A673 (cell line): ENCODE measurements around the gene INSR. TPM values are rescaled to one million over a fixed set of nuclear protein-coding genes. Genes with fewer than 3 reads are reported as not detected.

Experiments
- BruUV-seq: library from RNA; stranded (reverse); fragments of 400-500 nt; replicated peaks from 2 replicates; lab custom pipeline; 2021; lab: Mats Ljungman, UMichigan
- CTCF ChIA-PET: fragments of 300-600 bp; sonication (Branson Sonifier 250); formaldehyde crosslinking; loops from one replicate; lab custom pipeline; 2022; ENCODE audit warnings: antibody characterized with exemption; lab: Charles Lee
- POLR2A ChIA-PET: fragments of 300-600 bp; sonication (Branson Sonifier 250); formaldehyde crosslinking; loops from one replicate; lab custom pipeline; 2022; ENCODE audit warnings: antibody characterized with exemption; ENCODE audit not compliant: low non-redundant PET; lab: Charles Lee
- DNase-seq: peaks from one replicate; pipeline ENCODE4 v3.0.0-alpha.2; 2015; ENCODE audit warnings: low spot score
- H3K27ac ChIP-seq: fragments of 200-600 bp; sonication (generic); 2 replicates; pipeline ENCODE4 v1.5.1; 2016; ENCODE audit warnings: mixed run types, low read depth, mild to moderate bottlenecking, mixed read lengths, antibody characterized with exemption, low read length; ENCODE audit not compliant: poor library complexity, severe bottlenecking
- H3K27me3 ChIP-seq: fragments of 200-600 bp; sonication (generic); replicated peaks from 2 replicates; pipeline ENCODE4 v1.6.1; 2017; ENCODE audit warnings: mixed run types, low read depth, mild to moderate bottlenecking, mixed read lengths, antibody characterized with exemption, low read length; ENCODE audit not compliant: insufficient read depth, poor library complexity
- H3K36me3 ChIP-seq: fragments of 200-600 bp; sonication (generic); 2 replicates; pipeline ENCODE4 v1.6.1; 2016; ENCODE audit warnings: mixed run types, mild to moderate bottlenecking, mixed read lengths, antibody characterized with exemption, low read length; ENCODE audit not compliant: insufficient read depth, poor library complexity, severe bottlenecking
- H3K4me1 ChIP-seq: fragments of 200-600 bp; sonication (generic); 2 replicates; pipeline ENCODE4 v1.6.1; 2017; ENCODE audit warnings: mixed run types, mild to moderate bottlenecking, mixed read lengths, antibody characterized with exemption, low read length; ENCODE audit not compliant: insufficient read depth, poor library complexity, severe bottlenecking
- H3K4me3 ChIP-seq: fragments of 200-600 bp; sonication (generic); 2 replicates; pipeline ENCODE4 v1.5.1; 2016; ENCODE audit warnings: low read depth, mixed run types, mild to moderate bottlenecking, mixed read lengths, low read length; ENCODE audit not compliant: poor library complexity, severe bottlenecking
- H3K9me3 ChIP-seq: fragments of 200-600 bp; sonication (generic); 2 replicates; pipeline ENCODE4 v1.6.1; 2016; ENCODE audit warnings: mixed run types, low read depth, mild to moderate bottlenecking, mixed read lengths, antibody characterized with exemption, low read length; ENCODE audit not compliant: poor library complexity, severe bottlenecking
- CTCF ChIP-seq: fragments of 300-800, 200-600 bp; sonication (generic); conservative IDR thresholded peaks from 2 replicates; pipeline ENCODE4 v1.5.1; 2017; ENCODE audit warnings: low read depth, mild to moderate bottlenecking, antibody characterized with exemption, low read length, moderate library complexity, mixed read lengths
- EZH2 ChIP-seq: fragments of 200-600 bp; sonication (generic); IDR thresholded peaks from 2 replicates; pipeline ENCODE4 v1.6.1; 2017; ENCODE audit warnings: borderline replicate concordance, low read depth, mild to moderate bottlenecking, mixed read lengths, antibody characterized with exemption, low read length; ENCODE audit not compliant: poor library complexity, severe bottlenecking
- intact Hi-C: fragments of 100-400 bp; cut with micrococcal nuclease; formaldehyde crosslinking; loops from one replicate; pipeline ENCODE4 v1.10.0; 2022; ENCODE audit not compliant: unreplicated experiment
- total RNA-seq: library from RNA; stranded (reverse); gene quantifications from 2 replicates; pipeline ENCODE4 v1.2.3, GENCODE V29; 2021

INSR gene
- total RNA-seq, 1 experiment from 2014 or later, result 12.9 TPM

GRCh38 chr19:7199613-7200533 is 94.3 kb downstream of the INSR start:
- TF ChIP-seq EZH2 (no peak), CTCF (no peak)
- H3K9me3 ChIP-seq, result no peaks in the 10 kb centered on the region
- H3K36me3 ChIP-seq, result no peaks in the 10 kb centered on the region
- no peaks in the 10 kb centered on the region for H3K27me3 ChIP-seq
- H3K4me3 ChIP-seq, result no peak overlapping the region
- DNase-seq, result peak; percentile 60
- CTCF ChIA-PET, result interaction anchor here (0.6 kb wide), 1 partner anchor 43 kb away, joined by 7 read pairs; no protein-coding TSS in a partner anchor
- no peak overlapping the region for H3K27ac ChIP-seq
- BruUV-seq, result no TSS peak
- POLR2A ChIA-PET, result no interaction called here
- intact Hi-C loops, result no loop called here
- peaks cover 9% of the 10 kb centered on the region for H3K4me1 ChIP-seq

- CTCF ChIA-PET, result no interaction called here
- Histone ChIP-seq H3K27me3 (no peaks in the 10 kb centered on the region), H3K9me3 (no peaks in the 10 kb centered on the region), H3K4me1 (peaks cover 9% of the 10 kb centered on the region), H3K36me3 (no peaks in the 10 kb centered on the region), H3K27ac (peak overlapping the region; percentile 84), H3K4me3 (peak overlapping the region; percentile 67)
- peak; percentile 97 for DNase-seq
- intact Hi-C loops, result loop anchor here (1.0 kb wide), 1 partner anchor 96 kb away; the partner anchor contains the start of gene INSR
- POLR2A ChIA-PET, result no interaction called here
- TF ChIP-seq CTCF, result no peak
- TF ChIP-seq EZH2, result no peak
- BruUV-seq, result no TSS peak
These were observed 96.2 kb downstream of the INSR start for GRCh38 chr19:7197760-7198696.

- ChIA-PET CTCF (no interaction called here), POLR2A (no interaction called here)
- peaks cover 9% of the 10 kb centered on the region for H3K4me1 ChIP-seq
- H3K27me3 ChIP-seq, result no peaks in the 10 kb centered on the region
- no peaks in the 10 kb centered on the region for H3K9me3 ChIP-seq
- TF ChIP-seq EZH2, result no peak
- no peak for TF ChIP-seq CTCF
- intact Hi-C loops, result no loop called here
- H3K4me3 ChIP-seq, result peak overlapping the region; percentile 67
- peak; percentile 95 for DNase-seq
- TSS peak; percentile 83 for BruUV-seq
- H3K36me3 ChIP-seq, result no peaks in the 10 kb centered on the region
- H3K27ac ChIP-seq, result peak overlapping the region; percentile 84
These were observed 97.0 kb downstream of the INSR start for GRCh38 chr19:7197119-7197759.
